PFSK-1 (cell line): ENCODE measurements around the gene KIR3DL3.

Experiments used
- POLR2AphosphoS5 ChIP-seq: IDR thresholded peaks from 2 replicates; pipeline ENCODE4 v1.6.1; 2012; ENCODE audit warnings: low read depth, mild to moderate bottlenecking, control low read depth, low read length, moderate library complexity
- REST ChIP-seq, 2 experiments: IDR thresholded peaks; 2 replicates each; pipeline versions ENCODE4 v1.6.1 to v1.8.0; 2011 to 2012; ENCODE audit warnings: low read depth in 2 of 2, low read length in 2 of 2, control low read depth in 1 of 2, inconsistent platforms in 1 of 2, mild to moderate bottlenecking in 1 of 2, moderate library complexity in 1 of 2; ENCODE audit not compliant: insufficient read depth in 1 of 2
- TAF1 ChIP-seq: IDR thresholded peaks from 2 replicates; pipeline ENCODE4 v1.6.1; 2012; ENCODE audit warnings: low read length, control low read depth, borderline replicate concordance; ENCODE audit not compliant: insufficient read depth

GRCh38 chr19:54729416-54730188 lies 5.4 kb downstream of the KIR3DL3 start:
- TF ChIP-seq POLR2AphosphoS5 (no peak), REST (IDR thresholded peaks at IDR 0.05; ENCODE audit: insufficient read depth in 1 of 2, low read depth in 2 of 2, low read length in 2 of 2) (no peak), TAF1 (no peak)
